Effector memory CD4-positive, alpha-beta T cell (primary cell): ENCODE measurements around the gene E2F1.
"Not testable (repeated sequence)": the region's sequence is repeated elsewhere in the genome, so short reads cannot be mapped to it uniquely, and the experiment has no call there.

Experiments
- DNase-seq, 3 donors: peaks; one replicate each; pipeline ENCODE4 v3.0.0-alpha.2; 2020
- H3K27ac ChIP-seq: 2 replicates; pipeline ENCODE4 v1.7.0; 2013; ENCODE audit warnings: mild to moderate bottlenecking, low read length, moderate library complexity; ENCODE audit not compliant: insufficient read depth, poor library complexity, severe bottlenecking
- H3K27me3 ChIP-seq: replicated peaks from 2 replicates; pipeline ENCODE4 v1.7.0; 2013; ENCODE audit warnings: mild to moderate bottlenecking, low read length; ENCODE audit not compliant: insufficient read depth, control insufficient read depth, poor library complexity, severe bottlenecking
- H3K36me3 ChIP-seq: 2 replicates; pipeline ENCODE4 v1.7.0; 2013; ENCODE audit warnings: mild to moderate bottlenecking, low read length, moderate library complexity; ENCODE audit not compliant: control insufficient read depth, insufficient read depth
- H3K4me1 ChIP-seq: 2 replicates; pipeline ENCODE4 v1.7.0; 2013; ENCODE audit warnings: low read length, mild to moderate bottlenecking; ENCODE audit not compliant: control insufficient read depth, insufficient read depth, poor library complexity, severe bottlenecking
- H3K4me3 ChIP-seq: 2 replicates; pipeline ENCODE4 v1.7.0; 2013; ENCODE audit warnings: low read length, low read depth, mild to moderate bottlenecking; ENCODE audit not compliant: insufficient read depth, poor library complexity, severe bottlenecking
- H3K9me3 ChIP-seq: 2 replicates; pipeline ENCODE4 v1.7.0; 2013; ENCODE audit warnings: mild to moderate bottlenecking, low read length, moderate library complexity; ENCODE audit not compliant: control insufficient read depth

E2F1 gene

DNA sequence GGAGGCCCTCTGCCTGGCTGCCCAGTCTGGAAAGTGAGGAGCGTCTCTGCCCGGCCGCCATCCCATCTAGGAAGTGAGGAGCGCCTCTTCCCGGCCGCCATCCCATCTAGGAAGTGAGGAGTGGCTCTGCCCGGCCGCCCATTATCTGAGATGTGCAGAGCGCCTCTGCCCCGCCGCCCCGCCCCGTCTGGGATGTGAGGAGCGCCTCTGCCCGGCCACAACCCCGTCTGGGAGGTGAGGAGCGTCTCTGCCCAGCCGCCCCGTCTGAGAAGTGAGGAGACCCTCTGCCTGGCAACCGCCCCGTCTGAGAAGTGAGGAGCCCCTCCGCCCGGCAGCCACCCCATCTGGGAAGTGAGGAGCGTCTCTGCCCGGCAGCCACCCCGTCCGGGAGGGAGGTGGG lies 12.8 kb upstream of the E2F1 start:
- not testable (repeated sequence) for H3K27me3 ChIP-seq, DNase-seq, H3K36me3 ChIP-seq, H3K4me3 ChIP-seq, H3K9me3 ChIP-seq, H3K27ac ChIP-seq, H3K4me1 ChIP-seq

- H3K36me3 ChIP-seq: no peaks in the 10 kb centered on the region
- H3K27me3 ChIP-seq: no peaks in the 10 kb centered on the region
- H3K4me1 ChIP-seq: no peaks in the 10 kb centered on the region
- no peak overlapping the region for H3K27ac ChIP-seq
- no peak overlapping the region for H3K4me3 ChIP-seq
- H3K9me3 ChIP-seq: no peaks in the 10 kb centered on the region
- DNase-seq: no peak
Measured at GRCh38 chr20:33697129-33697528, 10.9 kb upstream of the E2F1 start.

DNA sequence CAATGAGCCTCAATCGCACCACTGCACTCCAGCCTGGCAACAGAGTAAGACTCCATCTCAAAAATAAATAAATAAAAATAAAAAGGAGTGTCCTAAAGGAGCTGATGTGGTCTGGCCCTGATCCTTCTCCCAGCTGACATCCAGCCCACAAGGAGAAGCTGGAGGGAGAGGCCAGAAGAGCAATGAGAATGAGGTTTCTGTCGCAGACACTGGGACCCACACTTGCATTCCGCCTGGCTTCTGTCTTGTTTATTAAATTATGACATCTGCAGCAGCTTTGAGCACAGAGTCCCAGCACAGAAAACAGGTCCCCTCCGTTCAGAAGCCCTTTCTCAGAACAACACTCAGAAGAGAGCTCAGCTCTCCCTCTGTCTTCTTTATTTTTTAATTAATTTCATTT lies 10.3 kb upstream of the E2F1 start:
- Histone ChIP-seq H3K4me1 (no peaks in the 10 kb centered on the region), H3K36me3 (no peaks in the 10 kb centered on the region), H3K9me3 (no peaks in the 10 kb centered on the region), H3K4me3 (no peak overlapping the region), H3K27me3 (no peaks in the 10 kb centered on the region), H3K27ac (no peak overlapping the region)
- no peak for DNase-seq

- no peak for DNase-seq
- no peaks in the 10 kb centered on the region for H3K36me3 ChIP-seq
- no peaks in the 10 kb centered on the region for H3K4me1 ChIP-seq
- H3K9me3 ChIP-seq: no peaks in the 10 kb centered on the region
- no peak overlapping the region for H3K4me3 ChIP-seq
- H3K27me3 ChIP-seq: no peaks in the 10 kb centered on the region
- H3K27ac ChIP-seq: no peak overlapping the region
Measured at GRCh38 chr20:33694639-33695012, 8.4 kb upstream of the E2F1 start.

DNA sequence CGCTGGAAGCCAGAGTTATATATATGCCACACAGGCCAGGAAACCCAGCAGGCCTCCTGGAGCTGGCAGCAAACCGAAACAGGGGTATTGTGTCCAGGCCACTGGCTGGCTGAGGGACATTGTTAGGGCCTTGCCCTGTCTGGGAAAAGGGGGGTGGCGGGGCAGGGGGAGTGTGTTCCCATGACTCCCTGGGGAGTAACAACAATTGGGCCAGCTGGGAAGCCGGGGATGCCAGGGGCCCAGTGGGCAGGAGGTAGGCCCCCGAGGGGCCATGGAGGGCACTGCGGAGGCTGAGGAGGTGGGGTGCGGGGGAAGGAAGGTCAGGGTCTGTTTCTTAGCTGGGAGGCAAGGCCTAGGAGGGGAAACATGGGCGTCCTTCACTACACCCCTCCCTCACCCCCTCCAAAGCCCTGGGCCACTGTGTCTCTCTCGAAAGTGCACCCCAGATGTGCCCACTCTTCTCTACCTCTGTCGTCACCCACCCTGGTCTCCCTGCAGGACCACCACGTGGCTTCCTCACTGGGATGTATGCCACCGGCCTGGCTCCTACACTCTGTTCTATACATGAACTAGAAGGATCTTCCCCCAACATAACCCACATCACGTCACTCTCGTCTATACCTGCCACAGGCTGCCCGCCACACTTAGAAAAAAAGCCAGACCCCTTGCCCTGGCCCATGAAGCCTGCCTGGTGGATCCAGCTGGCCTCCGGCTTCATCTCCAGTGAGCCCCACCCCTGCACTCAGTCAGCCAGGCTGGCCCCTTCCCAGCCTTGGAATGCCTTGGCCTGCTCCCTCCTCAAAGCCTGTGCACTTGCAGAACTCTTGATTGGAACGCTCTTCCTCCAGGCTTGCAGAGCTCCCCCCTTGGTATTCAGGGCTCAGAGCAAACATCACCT lies 7.8 kb upstream of the E2F1 start:
- no peak overlapping the region for H3K4me3 ChIP-seq
- H3K9me3 ChIP-seq: no peaks in the 10 kb centered on the region
- no peaks in the 10 kb centered on the region for H3K4me1 ChIP-seq
- DNase-seq: no peak
- H3K36me3 ChIP-seq: no peaks in the 10 kb centered on the region
- H3K27ac ChIP-seq: no peak overlapping the region
- H3K27me3 ChIP-seq: no peaks in the 10 kb centered on the region

- no peaks in the 10 kb centered on the region for H3K4me1 ChIP-seq
- H3K27ac ChIP-seq: no peak overlapping the region
- no peaks in the 10 kb centered on the region for H3K27me3 ChIP-seq
- no peak for DNase-seq
- H3K9me3 ChIP-seq: no peaks in the 10 kb centered on the region
- H3K4me3 ChIP-seq: no peak overlapping the region
- H3K36me3 ChIP-seq: no peaks in the 10 kb centered on the region
Measured at GRCh38 chr20:33693289-33693688, 7.1 kb upstream of the E2F1 start.

- no peaks in the 10 kb centered on the region for H3K36me3 ChIP-seq
- H3K27ac ChIP-seq: no peak overlapping the region
- peaks cover 12% of the 10 kb centered on the region for H3K4me1 ChIP-seq
- no peak overlapping the region for H3K4me3 ChIP-seq
- no peaks in the 10 kb centered on the region for H3K27me3 ChIP-seq
- H3K9me3 ChIP-seq: no peaks in the 10 kb centered on the region
- peak in 2 of 3 donors; percentile 18 to 53 for DNase-seq
Measured at GRCh38 chr20:33689973-33690372, 3.8 kb upstream of the E2F1 start.

- H3K27ac ChIP-seq: peak overlapping the region; percentile 22
Measured at GRCh38 chr20:33689493-33689892, 3.3 kb upstream of the E2F1 start.

GRCh38 chr20:33688938-33689424 lies 2.8 kb upstream of the E2F1 start:
- peak overlapping the region; percentile 22 for H3K27ac ChIP-seq
- DNase-seq: no peak
- no peaks in the 10 kb centered on the region for H3K36me3 ChIP-seq
- peaks cover 17% of the 10 kb centered on the region for H3K4me1 ChIP-seq
- H3K4me3 ChIP-seq: no peak overlapping the region
- H3K9me3 ChIP-seq: no peaks in the 10 kb centered on the region
- H3K27me3 ChIP-seq: no peaks in the 10 kb centered on the region

More at GRCh38 chr20:33689493-33689892, 3.3 kb upstream of the E2F1 start:
- Histone ChIP-seq H3K27me3 (no peaks in the 10 kb centered on the region), H3K36me3 (no peaks in the 10 kb centered on the region), H3K4me1 (peaks cover 14% of the 10 kb centered on the region), H3K9me3 (no peaks in the 10 kb centered on the region), H3K4me3 (no peak overlapping the region)
- no peak for DNase-seq
